Measurements from ENCODE around the gene CBFB. TPM values are rescaled to one million over a fixed set of nuclear protein-coding genes. Genes with fewer than 3 reads are reported as not detected.
"Not testable (repeated sequence)": the region's sequence is repeated elsewhere in the genome, so short reads cannot be mapped to it uniquely, and the experiment has no call there.

CBFB gene
- total RNA-seq, 1 experiment from 2014 or later: 50.6 TPM

GRCh38 chr16:66986559-66986958 lies 42.4 kb upstream of the CBFB start:
- intact Hi-C loops (cut with micrococcal nuclease): no loop called here
- ATAC-seq: no peak
- Histone ChIP-seq H3K4me3 (ENCODE audit: low read length) (no peak overlapping the region), H3F3A (ENCODE audit: low read length, unreplicated experiment) (no peaks in the 10 kb centered on the region), H3K4me2 (ENCODE audit: low read length) (no peak overlapping the region), H3K36me3 (ENCODE audit: low read depth, low read length) (no peaks in the 10 kb centered on the region), H3K4me1 (ENCODE audit: insufficient read depth, low read length) (no peaks in the 10 kb centered on the region), H3K27ac (ENCODE audit: low read length) (no peak overlapping the region), H3K9me2 (replicated peaks; ENCODE audit: low read length) (no peaks in the 10 kb centered on the region), H3K9ac (ENCODE audit: low read length) (no peak overlapping the region), H2AFZ (ENCODE audit: low read length) (no peak overlapping the region), H3K9me3 (ENCODE audit: low read length) (no peaks in the 10 kb centered on the region), H3K79me2 (ENCODE audit: low read length) (no peaks in the 10 kb centered on the region), H4K20me1 (ENCODE audit: low read length) (no peaks in the 10 kb centered on the region), H3K27me3 (ENCODE audit: low read length) (no peaks in the 10 kb centered on the region)
- ChIA-PET POLR2A (ENCODE audit: unreplicated experiment) (no interaction called here), CTCF (no interaction called here)
- BruUV-seq (replicated peaks): no TSS peak
- TF ChIP-seq EZH2phosphoT487 (IDR thresholded peaks at IDR 0.05; ENCODE audit: borderline replicate concordance, low read length): no peak
- TF ChIP-seq EZH2 (IDR thresholded peaks at IDR 0.05; ENCODE audit: low read length, unreplicated experiment): no peak
- TF ChIP-seq, protein P1, sequence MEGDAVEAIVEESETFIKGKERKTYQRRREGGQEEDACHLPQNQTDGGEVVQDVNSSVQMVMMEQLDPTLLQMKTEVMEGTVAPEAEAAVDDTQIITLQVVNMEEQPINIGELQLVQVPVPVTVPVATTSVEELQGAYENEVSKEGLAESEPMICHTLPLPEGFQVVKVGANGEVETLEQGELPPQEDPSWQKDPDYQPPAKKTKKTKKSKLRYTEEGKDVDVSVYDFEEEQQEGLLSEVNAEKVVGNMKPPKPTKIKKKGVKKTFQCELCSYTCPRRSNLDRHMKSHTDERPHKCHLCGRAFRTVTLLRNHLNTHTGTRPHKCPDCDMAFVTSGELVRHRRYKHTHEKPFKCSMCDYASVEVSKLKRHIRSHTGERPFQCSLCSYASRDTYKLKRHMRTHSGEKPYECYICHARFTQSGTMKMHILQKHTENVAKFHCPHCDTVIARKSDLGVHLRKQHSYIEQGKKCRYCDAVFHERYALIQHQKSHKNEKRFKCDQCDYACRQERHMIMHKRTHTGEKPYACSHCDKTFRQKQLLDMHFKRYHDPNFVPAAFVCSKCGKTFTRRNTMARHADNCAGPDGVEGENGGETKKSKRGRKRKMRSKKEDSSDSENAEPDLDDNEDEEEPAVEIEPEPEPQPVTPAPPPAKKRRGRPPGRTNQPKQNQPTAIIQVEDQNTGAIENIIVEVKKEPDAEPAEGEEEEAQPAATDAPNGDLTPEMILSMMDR (conservative IDR thresholded peaks at IDR 0.05; ENCODE audit: low read depth, low read length): no peak
- DNase-seq: no peak

GRCh38 chr16:66988197-66988788 lies 40.7 kb upstream of the CBFB start, which contains the start of gene CES4A:
CES4A (plus strand) TSS chr16:66988589; CDS start chr16:66988773, 184 bp downstream.
- no peaks in the 10 kb centered on the region for H3K9me2 ChIP-seq (replicated peaks; ENCODE audit: low read length)
- no peaks in the 10 kb centered on the region for H4K20me1 ChIP-seq (ENCODE audit: low read length)
- ChIA-PET POLR2A (ENCODE audit: unreplicated experiment) (no interaction called here), CTCF (no interaction called here)
- no TSS peak for BruUV-seq (replicated peaks)
- no peaks in the 10 kb centered on the region for H3K36me3 ChIP-seq (ENCODE audit: low read depth, low read length)
- no peak within 1 kb of the TSS for H3K4me2 ChIP-seq (ENCODE audit: low read length)
- H3K27ac ChIP-seq (ENCODE audit: low read length): no peak within 1 kb of the TSS
- no peaks in the 10 kb centered on the region for H3F3A ChIP-seq (ENCODE audit: low read length, unreplicated experiment)
- H3K4me1 ChIP-seq (ENCODE audit: insufficient read depth, low read length): no peaks in the 10 kb centered on the region
- H3K27me3 ChIP-seq (ENCODE audit: low read length): no peaks in the 10 kb centered on the region
- peak; percentile 48 for ATAC-seq
- intact Hi-C loops (cut with micrococcal nuclease): no loop called here
- H2AFZ ChIP-seq (ENCODE audit: low read length): no peak within 1 kb of the TSS
- no peak within 1 kb of the TSS for H3K4me3 ChIP-seq (ENCODE audit: low read length)
- TF ChIP-seq EZH2phosphoT487 (IDR thresholded peaks at IDR 0.05; ENCODE audit: borderline replicate concordance, low read length) (no peak), EZH2 (IDR thresholded peaks at IDR 0.05; ENCODE audit: low read length, unreplicated experiment) (no peak)
- TF ChIP-seq, protein P1 (conservative IDR thresholded peaks at IDR 0.05; ENCODE audit: low read depth, low read length): no peak
- H3K9me3 ChIP-seq (ENCODE audit: low read length): no peaks in the 10 kb centered on the region
- no peaks in the 10 kb centered on the region for H3K79me2 ChIP-seq (ENCODE audit: low read length)
- peak; percentile 39 for DNase-seq
- H3K9ac ChIP-seq (ENCODE audit: low read length): no peak within 1 kb of the TSS

DNA sequence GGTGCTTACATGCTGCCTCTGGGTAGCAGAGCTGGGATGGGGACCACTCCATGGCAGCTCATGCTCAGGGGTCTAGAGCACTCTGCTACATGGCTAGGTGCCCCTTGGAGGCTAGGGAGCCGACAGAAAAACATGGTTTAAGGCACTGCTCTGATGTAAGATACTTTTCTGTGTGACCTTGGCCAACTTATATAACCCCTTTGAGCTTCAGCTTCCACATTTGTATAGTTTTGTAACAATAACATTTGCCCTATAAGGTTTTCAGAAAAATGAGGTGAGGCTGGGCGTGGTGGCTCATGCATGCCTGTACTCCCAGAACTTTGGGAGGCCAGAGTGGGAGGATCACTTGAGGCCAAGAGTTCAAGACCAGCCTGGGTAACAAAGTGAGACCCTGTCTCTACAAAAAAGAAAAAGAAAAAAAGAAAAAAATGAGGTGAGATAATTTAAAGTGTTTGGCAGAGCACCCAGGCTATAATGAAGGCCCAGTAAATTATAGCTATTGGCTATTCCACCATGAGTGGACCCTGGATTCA lies 37.3 kb upstream of the CBFB start:
- Histone ChIP-seq H3K9me2 (replicated peaks; ENCODE audit: low read length) (no peaks in the 10 kb centered on the region), H2AFZ (ENCODE audit: low read length) (no peak overlapping the region), H3K9me3 (ENCODE audit: low read length) (no peaks in the 10 kb centered on the region), H3K27ac (ENCODE audit: low read length) (no peak overlapping the region), H3F3A (ENCODE audit: low read length, unreplicated experiment) (no peaks in the 10 kb centered on the region), H4K20me1 (ENCODE audit: low read length) (no peaks in the 10 kb centered on the region), H3K36me3 (ENCODE audit: low read depth, low read length) (no peaks in the 10 kb centered on the region), H3K4me2 (ENCODE audit: low read length) (no peak overlapping the region), H3K27me3 (ENCODE audit: low read length) (no peaks in the 10 kb centered on the region), H3K79me2 (ENCODE audit: low read length) (no peaks in the 10 kb centered on the region), H3K4me1 (ENCODE audit: insufficient read depth, low read length) (no peaks in the 10 kb centered on the region), H3K4me3 (ENCODE audit: low read length) (no peak overlapping the region), H3K9ac (ENCODE audit: low read length) (no peak overlapping the region)
- BruUV-seq (replicated peaks): no TSS peak
- POLR2A ChIA-PET (ENCODE audit: unreplicated experiment): no interaction called here
- ATAC-seq: no peak
- intact Hi-C loops (cut with micrococcal nuclease): no loop called here
- TF ChIP-seq EZH2phosphoT487 (IDR thresholded peaks at IDR 0.05; ENCODE audit: borderline replicate concordance, low read length) (no peak), EZH2 (IDR thresholded peaks at IDR 0.05; ENCODE audit: low read length, unreplicated experiment) (no peak)
- TF ChIP-seq, protein P1 (conservative IDR thresholded peaks at IDR 0.05; ENCODE audit: low read depth, low read length): no peak
- CTCF ChIA-PET: no interaction called here
- no peak for DNase-seq

- H3K9ac ChIP-seq (ENCODE audit: low read length); DNase-seq; H3K9me3 ChIP-seq (ENCODE audit: low read length); intact Hi-C loops (cut with micrococcal nuclease); H2AFZ ChIP-seq (ENCODE audit: low read length); H3K27ac ChIP-seq (ENCODE audit: low read length); H4K20me1 ChIP-seq (ENCODE audit: low read length); POLR2A ChIA-PET (ENCODE audit: unreplicated experiment); CTCF ChIA-PET; H3K27me3 ChIP-seq (ENCODE audit: low read length); H3K4me1 ChIP-seq (ENCODE audit: insufficient read depth, low read length); H3K9me2 ChIP-seq (replicated peaks; ENCODE audit: low read length); BruUV-seq (replicated peaks); H3K4me2 ChIP-seq (ENCODE audit: low read length); ATAC-seq; H3K79me2 ChIP-seq (ENCODE audit: low read length); H3K36me3 ChIP-seq (ENCODE audit: low read depth, low read length); H3F3A ChIP-seq (ENCODE audit: low read length, unreplicated experiment); H3K4me3 ChIP-seq (ENCODE audit: low read length): not testable (repeated sequence)
These were observed 35.4 kb upstream of the CBFB start for GRCh38 chr16:66993558-66993957.

Data from PC-3 (cell line).